Progenitor cell of endocrine pancreas (in vitro differentiated cells): ENCODE results near the gene LRMDA. TPM values are rescaled to one million over a fixed set of nuclear protein-coding genes. Genes with fewer than 3 reads are reported as not detected.

Experiments
- DNase-seq: peaks from one replicate; pipeline ENCODE4 v3.0.0; 2021; ENCODE audit warnings: low spot score; ENCODE audit not compliant: unreplicated experiment
- H3K27ac Mint-ChIP-seq: 2 replicates; pipeline ENCODE4 v1.8.0; 2021; ENCODE audit warnings: mild to moderate bottlenecking, moderate library complexity, mixed read lengths
- H3K27me3 Mint-ChIP-seq: 2 replicates; pipeline ENCODE4 v1.8.0; 2021; ENCODE audit warnings: mixed read lengths
- H3K36me3 Mint-ChIP-seq: 2 replicates; pipeline ENCODE4 v1.8.0; 2022; ENCODE audit warnings: mixed read lengths; ENCODE audit not compliant: insufficient read depth
- H3K4me1 Mint-ChIP-seq: 2 replicates; pipeline ENCODE4 v1.8.0; 2021; ENCODE audit warnings: low read depth, mixed read lengths
- H3K4me3 Mint-ChIP-seq: 2 replicates; pipeline ENCODE4 v1.8.0; 2021; ENCODE audit warnings: low read depth, mild to moderate bottlenecking, moderate library complexity, mixed read lengths
- H3K9me3 Mint-ChIP-seq: 2 replicates; pipeline ENCODE4 v1.8.0; 2021; ENCODE audit warnings: low read depth, mixed read lengths
- CTCF ChIP-seq: fragments of 200-600 bp; sonication (generic); IDR thresholded peaks from one replicate; pipeline ENCODE4 v1.5.0; 2021; ENCODE audit warnings: antibody characterized with exemption, mild to moderate bottlenecking; ENCODE audit not compliant: unreplicated experiment
- total RNA-seq: library from RNA; stranded (reverse); gene quantifications from 2 replicates; pipeline ENCODE4 v1.2.1, GENCODE V29; 2021

LRMDA gene
- total RNA-seq, 1 donor from 2014 or later: 6.5 TPM

- no peaks in the 10 kb centered on the region for H3K4me1 Mint-ChIP-seq
- DNase-seq: no peak
- peaks cover 1% of the 10 kb centered on the region for H3K36me3 Mint-ChIP-seq
- H3K9me3 Mint-ChIP-seq: peaks cover 5% of the 10 kb centered on the region
- H3K4me3 Mint-ChIP-seq: no peak overlapping the region
- H3K27ac Mint-ChIP-seq: no peak overlapping the region
- no peak for TF ChIP-seq CTCF
- H3K27me3 Mint-ChIP-seq: no peaks in the 10 kb centered on the region
Observed at GRCh38 chr10:76403912-76404311, 972.5 kb downstream of the LRMDA start.

- no peak for DNase-seq
- TF ChIP-seq CTCF: no peak
- Mint-ChIP-seq H3K4me1 (no peaks in the 10 kb centered on the region), H3K4me3 (no peak overlapping the region), H3K9me3 (peaks cover 5% of the 10 kb centered on the region), H3K36me3 (peaks cover 1% of the 10 kb centered on the region), H3K27ac (no peak overlapping the region), H3K27me3 (no peaks in the 10 kb centered on the region)
Observed at GRCh38 chr10:76404531-76404930, 973.1 kb downstream of the LRMDA start.

DNA sequence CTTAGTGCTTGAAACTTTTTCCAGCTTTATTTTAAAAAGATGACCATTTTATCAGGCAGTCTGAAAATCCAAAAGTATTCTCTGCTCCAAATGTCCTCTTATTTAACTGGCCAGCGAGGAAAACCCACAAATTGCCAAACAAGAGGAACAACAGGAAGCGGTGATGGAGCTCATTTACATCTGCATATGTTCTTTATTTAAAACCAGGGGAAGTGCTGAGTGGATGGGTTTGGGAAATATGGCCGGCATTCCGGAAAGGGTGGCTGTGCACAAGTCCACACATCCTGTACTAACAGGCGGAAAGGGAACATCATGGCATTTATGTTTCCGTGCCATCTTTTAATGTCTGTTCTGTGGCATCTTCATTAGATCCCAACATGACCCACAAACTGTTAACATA, 974.5 kb downstream of the LRMDA start:
- no peak for DNase-seq
- TF ChIP-seq CTCF: no peak
- Mint-ChIP-seq H3K36me3 (peaks cover 1% of the 10 kb centered on the region), H3K9me3 (peaks cover 5% of the 10 kb centered on the region), H3K27ac (no peak overlapping the region), H3K27me3 (no peaks in the 10 kb centered on the region), H3K4me3 (no peak overlapping the region), H3K4me1 (no peaks in the 10 kb centered on the region)

- peaks cover 5% of the 10 kb centered on the region for H3K9me3 Mint-ChIP-seq
- no peak for DNase-seq
- no peak overlapping the region for H3K4me3 Mint-ChIP-seq
- peaks cover 9% of the 10 kb centered on the region for H3K27me3 Mint-ChIP-seq
- peaks cover 1% of the 10 kb centered on the region for H3K36me3 Mint-ChIP-seq
- TF ChIP-seq CTCF: no peak
- H3K27ac Mint-ChIP-seq: no peak overlapping the region
- no peaks in the 10 kb centered on the region for H3K4me1 Mint-ChIP-seq
Observed at GRCh38 chr10:76408646-76409045, 977.2 kb downstream of the LRMDA start.

GRCh38 chr10:76411729-76412435, 980.5 kb downstream of the LRMDA start:
- no peak for DNase-seq
- no peaks in the 10 kb centered on the region for H3K4me1 Mint-ChIP-seq
- no peaks in the 10 kb centered on the region for H3K9me3 Mint-ChIP-seq
- H3K36me3 Mint-ChIP-seq: no peaks in the 10 kb centered on the region
- TF ChIP-seq CTCF: no peak
- peaks cover 9% of the 10 kb centered on the region for H3K27me3 Mint-ChIP-seq
- H3K27ac Mint-ChIP-seq: peak overlapping the region; percentile 35
- H3K4me3 Mint-ChIP-seq: no peak overlapping the region
